Lung (tissue), 12 donors: ENCODE measurements around the gene INAFM2. TPM values are rescaled to one million over a fixed set of nuclear protein-coding genes. Genes with fewer than 3 reads are reported as not detected.
A peak's percentile ranks its signal among the peaks of the same experiment; 100 is the strongest.

Experiments
- ATAC-seq: fragments of 200-7000 bp; cut with Tn5 transposase; one replicate; pipeline ENCODE4 v1.9.1; 2020; ENCODE audit warnings: moderate number of reproducible peaks; ENCODE audit not compliant: insufficient read depth, low FRiP score
- DNase-seq, 3 donors: peaks; one replicate each; pipeline ENCODE4 v3.0.0-alpha.2; 2013 to 2017
- H3K27ac ChIP-seq, 2 donors: one replicate each; pipeline ENCODE4 v1.5.1; 2013; ENCODE audit warnings: mild to moderate bottlenecking in 2 of 2, moderate library complexity in 2 of 2, control low read depth in 1 of 2, inconsistent platforms in 1 of 2, low read depth in 1 of 2, low read length in 1 of 2
- H3K27me3 ChIP-seq, 3 donors: one replicate each; pipeline ENCODE4 v1.5.1; 2013; ENCODE audit warnings: low read length in 2 of 3; ENCODE audit not compliant: control insufficient read depth in 3 of 3, insufficient read depth in 3 of 3
- H3K36me3 ChIP-seq, 4 donors: one replicate each; pipeline ENCODE4 v1.5.1; 2013; ENCODE audit warnings: low read length in 4 of 4, mild to moderate bottlenecking in 1 of 4, moderate library complexity in 1 of 4; ENCODE audit not compliant: control insufficient read depth in 4 of 4, insufficient read depth in 4 of 4
- H3K4me1 ChIP-seq, 5 donors: one replicate each; pipeline ENCODE4 v1.5.1; 2013; ENCODE audit warnings: low read length in 5 of 5, mild to moderate bottlenecking in 2 of 5, moderate library complexity in 1 of 5; ENCODE audit not compliant: control insufficient read depth in 5 of 5, insufficient read depth in 5 of 5
- H3K4me3 ChIP-seq: one replicate; pipeline ENCODE4 v1.5.1; 2013; ENCODE audit warnings: mild to moderate bottlenecking, control low read depth, moderate library complexity
- H3K9ac ChIP-seq, 2 donors: one replicate each; pipeline ENCODE4 v1.5.1; 2013; ENCODE audit warnings: low read length in 2 of 2, control low read depth in 1 of 2; ENCODE audit not compliant: insufficient read depth in 1 of 2
- H3K9me3 ChIP-seq, 4 donors: one replicate each; pipeline ENCODE4 v1.5.1; 2013; ENCODE audit warnings: low read length in 3 of 4, mild to moderate bottlenecking in 1 of 4, moderate library complexity in 1 of 4; ENCODE audit not compliant: control insufficient read depth in 4 of 4, insufficient read depth in 3 of 4
- CTCF ChIP-seq: IDR thresholded peaks from 2 replicates; pipeline ENCODE4 v1.5.1; 2012; ENCODE audit warnings: mild to moderate bottlenecking; ENCODE audit errors: control extremely low read depth, extremely low read depth
- WGBS, 2 donors: extraction: QIAGEN DNeasy Blood & Tissue Kit; methylation state at CpG; one replicate each; pipeline ENCODE4 v1.1.7; 2013; 5-methylcytosine and 5-hydroxymethylcytosine counted together
- polyA plus RNA-seq, 2 donors: library from polyadenylated mRNA; stranded (reverse); fragments of 200-250 nt; gene quantifications; one replicate each; pipeline ENCODE4 v1.2.1, GENCODE V29; 2013
- total RNA-seq, 2 donors: library from RNA; depleted of rRNA in 1 of 2; stranded (reverse); fragments of >200 nt in 1 of 2; gene quantifications; one replicate each; pipeline ENCODE4 v1.2.1, GENCODE V29; 2014 to 2021
- donor health status: control.
- donor health status: control.
- donor health status: Bipolar disorder and iron deficiency.
- donor health status: healthy.
- donor health status: DM: yes; HTN: yes; CAD: no.

The INAFM2 gene
- total and polyA plus RNA-seq, 4 donors, result 12.8 to 31.1 (median 19.0) TPM

DNA sequence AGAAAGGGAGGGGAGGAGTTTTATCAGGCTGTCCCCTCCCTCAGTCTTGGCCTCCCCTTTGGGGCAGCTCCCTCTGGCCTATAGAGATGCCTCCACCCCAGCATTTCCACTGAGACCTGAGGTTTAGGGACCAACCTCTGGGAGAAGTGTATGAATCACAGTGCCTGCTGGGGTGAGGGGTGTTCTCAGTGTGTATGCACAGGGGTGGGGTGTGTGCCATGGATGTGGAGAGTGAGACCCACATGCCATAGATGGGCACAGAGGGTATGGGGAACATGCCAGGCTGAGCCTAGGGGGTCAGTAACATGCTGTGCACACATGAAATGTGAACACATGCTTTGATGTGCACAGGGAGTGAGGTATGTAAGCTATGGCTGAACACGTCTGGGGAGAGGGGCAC lies 28.2 kb upstream of the INAFM2 start:
- peaks cover 0 to 18% (median 7%) of the 10 kb centered on the region in 5 donors for H3K4me1 ChIP-seq
- no peak for ATAC-seq
- no peak overlapping the region for H3K9ac ChIP-seq
- peaks cover 0 to 2% (median 0%) of the 10 kb centered on the region in 4 donors for H3K9me3 ChIP-seq
- H3K27ac ChIP-seq, result no peak overlapping the region
- TF ChIP-seq CTCF, result no peak
- no peak for DNase-seq
- peaks cover 0 to 6% (median 4%) of the 10 kb centered on the region in 3 donors for H3K27me3 ChIP-seq
- no peak overlapping the region for H3K4me3 ChIP-seq
- no peaks in the 10 kb centered on the region for H3K36me3 ChIP-seq
- 92 to 94% methylated on average over 1 of the region's 1 CpG for WGBS, 2 donors

DNA sequence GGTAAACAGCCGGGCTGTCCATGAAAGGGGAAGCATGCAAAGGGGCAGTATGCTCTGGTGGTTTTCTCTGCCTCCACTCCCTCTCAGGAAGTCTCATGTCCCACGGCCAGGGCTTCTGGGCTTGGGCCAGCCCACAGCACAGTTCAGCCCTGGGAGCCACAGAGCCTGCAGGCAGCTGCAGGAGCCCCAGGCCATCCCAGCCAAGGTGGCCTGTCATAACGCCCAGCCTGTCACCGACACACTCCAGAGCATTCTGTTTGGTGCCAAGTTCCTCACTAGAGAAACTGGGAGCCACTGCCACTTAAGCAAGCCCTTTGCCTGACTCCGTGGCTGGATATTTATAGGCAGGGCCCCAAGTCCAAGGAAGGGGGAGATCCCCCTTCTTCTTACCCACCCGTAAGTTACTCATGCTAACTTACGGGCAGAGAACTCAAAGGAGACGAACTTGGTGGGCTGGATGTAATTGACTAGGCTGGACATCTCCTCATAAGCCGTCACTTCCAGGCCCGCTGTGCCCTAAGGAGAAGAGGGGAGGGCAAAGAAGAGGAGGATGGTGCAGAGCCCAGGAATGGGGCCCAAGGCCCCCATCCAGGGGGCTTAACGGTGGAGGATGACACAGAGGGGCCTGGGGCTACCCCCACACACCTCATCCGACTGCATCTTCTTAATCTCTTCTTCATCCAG lies 27.5 kb upstream of the INAFM2 start:
- Histone ChIP-seq H3K4me3 (no peak overlapping the region), H3K27me3 (peaks cover 0 to 6% (median 4%) of the 10 kb centered on the region in 3 donors), H3K27ac (no peak overlapping the region), H3K36me3 (peaks cover 0 to 3% (median 0%) of the 10 kb centered on the region in 4 donors), H3K9ac (no peak overlapping the region), H3K9me3 (peaks cover 0 to 4% (median 0%) of the 10 kb centered on the region in 4 donors), H3K4me1 (peaks cover 0 to 13% (median 5%) of the 10 kb centered on the region in 5 donors)
- WGBS, 2 donors, result 64 to 65% methylated on average over 12 of the region's 12 CpGs
- no peak for TF ChIP-seq CTCF
- ATAC-seq (no peak), DNase-seq (peak; percentile 52 to 70 (median 56))

GRCh38 chr15:40296561-40297230 lies 26.8 kb upstream of the INAFM2 start:
- DNase-seq (no peak), ATAC-seq (no peak)
- no peak overlapping the region for H3K27ac ChIP-seq
- no peak overlapping the region for H3K4me3 ChIP-seq
- H3K9ac ChIP-seq, result no peak overlapping the region
- H3K4me1 ChIP-seq, result peaks cover 0 to 17% (median 8%) of the 10 kb centered on the region in 5 donors
- H3K27me3 ChIP-seq, result peaks cover 0 to 6% (median 4%) of the 10 kb centered on the region in 3 donors
- peaks cover 0 to 3% (median 0%) of the 10 kb centered on the region in 4 donors for H3K36me3 ChIP-seq
- TF ChIP-seq CTCF, result no peak
- WGBS, 2 donors, result 88 to 92% methylated on average over 5 of the region's 5 CpGs
- peaks cover 0 to 4% (median 0%) of the 10 kb centered on the region in 4 donors for H3K9me3 ChIP-seq
